Gastrocnemius medialis (tissue), 4 donors: ENCODE measurements around the gene LRRN3.
"Not testable (repeated sequence)": the region's sequence is repeated elsewhere in the genome, so short reads cannot be mapped to it uniquely, and the experiment has no call there.

Experiments used
- CTCF ChIP-seq, 5 experiments: fragments of 450-650 bp in 3 of 5; fragments of 200-600 bp in 2 of 5; sonication (generic) in 2 of 5; IDR thresholded peaks in 4 of 5; conservative IDR thresholded peaks in 1 of 5; 1 replicate in 4 of 5; 2 replicates in 1 of 5; pipeline ENCODE4 v1.5.1; 2016 to 2019; ENCODE audit warnings: antibody characterized with exemption in 5 of 5, mild to moderate bottlenecking in 3 of 5, moderate library complexity in 3 of 5
- POLR2A ChIP-seq, 2 donors: fragments of 450-650 bp; IDR thresholded peaks; one replicate each; pipeline ENCODE4 v1.6.1; 2017; ENCODE audit warnings: antibody characterized with exemption in 2 of 2, mild to moderate bottlenecking in 2 of 2, moderate library complexity in 2 of 2

- TF ChIP-seq CTCF (IDR thresholded peaks at IDR 0.05 in 4 of 5, conservative IDR thresholded peaks at IDR 0.05 in 1 of 5); POLR2A (IDR thresholded peaks at IDR 0.05): not testable (repeated sequence)
Measured at GRCh38 chr7:111072658-111073057, 18.3 kb upstream of the LRRN3 start.
